Neural crest cell (in vitro differentiated cells): ENCODE results near the gene GMPS. TPM values are rescaled to one million over a fixed set of nuclear protein-coding genes. Genes with fewer than 3 reads are reported as not detected.
"Not testable (repeated sequence)": the region's sequence is repeated elsewhere in the genome, so short reads cannot be mapped to it uniquely, and the experiment has no call there.

Experiments used
- DNase-seq: peaks from one replicate; pipeline ENCODE4 v3.0.0; 2021; ENCODE audit warnings: low read depth, mixed read lengths, low spot score
- H3K27ac Mint-ChIP-seq: one replicate; pipeline ENCODE4 v1.8.0; 2021; ENCODE audit warnings: mild to moderate bottlenecking, mixed read lengths; ENCODE audit not compliant: unreplicated experiment
- H3K27me3 Mint-ChIP-seq: 2 replicates; pipeline ENCODE4 v1.8.0; 2021; ENCODE audit warnings: low read depth, mild to moderate bottlenecking, mixed read lengths
- H3K36me3 Mint-ChIP-seq: 2 replicates; pipeline ENCODE4 v1.8.0; 2021; ENCODE audit warnings: low read depth, mild to moderate bottlenecking, mixed read lengths
- H3K4me1 Mint-ChIP-seq: 2 replicates; pipeline ENCODE4 v1.8.0; 2021; ENCODE audit warnings: mixed read lengths
- H3K4me3 Mint-ChIP-seq: one replicate; pipeline ENCODE4 v1.8.0; 2021; ENCODE audit warnings: mild to moderate bottlenecking, mixed read lengths
- H3K9me3 Mint-ChIP-seq: 2 replicates; pipeline ENCODE4 v1.8.0; 2021; ENCODE audit warnings: mixed read lengths
- total RNA-seq: library from RNA; stranded (reverse); gene quantifications from 2 replicates; pipeline ENCODE4 v1.2.1, GENCODE V29; 2021
- TF ChIP-seq, protein P1 (sequence below): fragments of 200-600 bp; sonication (generic); conservative IDR thresholded peaks from 2 replicates; pipeline ENCODE4 v1.5.0; 2021; ENCODE audit warnings: antibody characterized with exemption, mild to moderate bottlenecking

Gene GMPS
- total RNA-seq, 1 donor from 2014 or later: 129 TPM

DNA sequence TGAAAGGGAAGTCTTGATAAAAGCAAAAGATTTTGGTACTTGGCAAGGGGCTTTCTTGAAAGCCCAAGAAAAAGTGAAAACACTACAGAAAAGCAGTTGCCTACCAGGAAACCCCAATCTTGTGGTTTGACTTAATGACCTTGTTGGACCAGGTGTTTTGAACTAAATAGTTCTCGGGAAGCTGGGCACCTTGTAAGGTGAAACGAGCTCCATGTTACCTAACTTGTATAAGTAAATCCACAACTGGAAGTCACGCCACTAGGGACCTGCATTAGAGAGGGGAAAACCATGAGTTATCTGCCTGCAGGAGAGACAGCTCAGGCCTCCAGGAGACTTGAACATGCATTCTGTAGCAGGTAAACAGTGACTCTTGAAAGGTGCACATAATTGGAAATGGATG, 88.2 kb downstream of the GMPS start:
- no peaks in the 10 kb centered on the region for H3K27me3 Mint-ChIP-seq
- no peaks in the 10 kb centered on the region for H3K4me1 Mint-ChIP-seq
- H3K4me3 Mint-ChIP-seq: no peak overlapping the region
- peaks cover 32% of the 10 kb centered on the region for H3K36me3 Mint-ChIP-seq
- TF ChIP-seq, protein P1, sequence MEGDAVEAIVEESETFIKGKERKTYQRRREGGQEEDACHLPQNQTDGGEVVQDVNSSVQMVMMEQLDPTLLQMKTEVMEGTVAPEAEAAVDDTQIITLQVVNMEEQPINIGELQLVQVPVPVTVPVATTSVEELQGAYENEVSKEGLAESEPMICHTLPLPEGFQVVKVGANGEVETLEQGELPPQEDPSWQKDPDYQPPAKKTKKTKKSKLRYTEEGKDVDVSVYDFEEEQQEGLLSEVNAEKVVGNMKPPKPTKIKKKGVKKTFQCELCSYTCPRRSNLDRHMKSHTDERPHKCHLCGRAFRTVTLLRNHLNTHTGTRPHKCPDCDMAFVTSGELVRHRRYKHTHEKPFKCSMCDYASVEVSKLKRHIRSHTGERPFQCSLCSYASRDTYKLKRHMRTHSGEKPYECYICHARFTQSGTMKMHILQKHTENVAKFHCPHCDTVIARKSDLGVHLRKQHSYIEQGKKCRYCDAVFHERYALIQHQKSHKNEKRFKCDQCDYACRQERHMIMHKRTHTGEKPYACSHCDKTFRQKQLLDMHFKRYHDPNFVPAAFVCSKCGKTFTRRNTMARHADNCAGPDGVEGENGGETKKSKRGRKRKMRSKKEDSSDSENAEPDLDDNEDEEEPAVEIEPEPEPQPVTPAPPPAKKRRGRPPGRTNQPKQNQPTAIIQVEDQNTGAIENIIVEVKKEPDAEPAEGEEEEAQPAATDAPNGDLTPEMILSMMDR: no peak
- H3K27ac Mint-ChIP-seq: no peak overlapping the region
- DNase-seq: no peak
- no peaks in the 10 kb centered on the region for H3K9me3 Mint-ChIP-seq

DNA sequence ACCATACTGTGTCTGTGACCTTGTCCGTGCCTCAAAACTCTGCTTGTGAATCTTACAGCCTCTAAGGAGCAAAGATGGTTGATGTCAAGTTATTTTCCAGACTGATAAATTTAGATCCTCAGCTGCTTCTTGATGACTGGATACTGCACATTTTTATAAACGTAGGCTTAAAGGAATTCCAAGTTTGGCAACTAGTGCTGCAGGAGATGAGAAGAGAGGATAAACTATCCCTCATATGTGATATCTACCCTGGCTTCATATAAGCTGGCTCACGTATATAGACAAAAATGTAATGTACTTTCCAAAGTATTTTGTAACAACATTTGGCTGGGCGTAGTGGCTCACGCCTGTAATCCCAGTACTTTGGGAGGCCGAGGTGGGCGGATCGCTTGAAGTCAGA, 89.6 kb downstream of the GMPS start:
- no peak overlapping the region for H3K27ac Mint-ChIP-seq
- H3K27me3 Mint-ChIP-seq: no peaks in the 10 kb centered on the region
- TF ChIP-seq, protein P1: no peak
- H3K4me1 Mint-ChIP-seq: no peaks in the 10 kb centered on the region
- H3K4me3 Mint-ChIP-seq: no peak overlapping the region
- peaks cover 33% of the 10 kb centered on the region for H3K36me3 Mint-ChIP-seq
- DNase-seq: no peak
- H3K9me3 Mint-ChIP-seq: no peaks in the 10 kb centered on the region

DNA sequence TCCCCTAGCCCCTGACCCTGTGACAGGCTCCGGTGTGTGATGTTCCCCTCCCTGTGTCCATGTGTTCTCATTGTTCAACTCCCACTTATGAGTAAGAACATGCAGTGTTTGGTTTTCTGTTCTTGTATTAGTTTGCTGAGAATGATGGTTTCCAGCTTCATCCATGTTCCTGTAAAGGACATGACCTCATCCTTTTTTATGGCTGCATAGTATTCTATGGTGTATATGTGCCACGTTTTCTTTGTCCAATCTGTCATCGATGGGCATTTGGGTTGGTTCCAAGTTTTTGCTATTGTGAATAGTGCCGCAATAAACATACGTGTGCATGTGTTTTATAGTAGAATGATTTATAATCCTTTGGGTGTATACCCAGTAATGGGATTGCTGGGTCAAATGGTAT, 90.6 kb downstream of the GMPS start:
- H3K9me3 Mint-ChIP-seq, H3K27me3 Mint-ChIP-seq, H3K4me1 Mint-ChIP-seq, DNase-seq, H3K27ac Mint-ChIP-seq, H3K4me3 Mint-ChIP-seq: not testable (repeated sequence)
- peaks cover 33% of the 10 kb centered on the region for H3K36me3 Mint-ChIP-seq

DNA sequence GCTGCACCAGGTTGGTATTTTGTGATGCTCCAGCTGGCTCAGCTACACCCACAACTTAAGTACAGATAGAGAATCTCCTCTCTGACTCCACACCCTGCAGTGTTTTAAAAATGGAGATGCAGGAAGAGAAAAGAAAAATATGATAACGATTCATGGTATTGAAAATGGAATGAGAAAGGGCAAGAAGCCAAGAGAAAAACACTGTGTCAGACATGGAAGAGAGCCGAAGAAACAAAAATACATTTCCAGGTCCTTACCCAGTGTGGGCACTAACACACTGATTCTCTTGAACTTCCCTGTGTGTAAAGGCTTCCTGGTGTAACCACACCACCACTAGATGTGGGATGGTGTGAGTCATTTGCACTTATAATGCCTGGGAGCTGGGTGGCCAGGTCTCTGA, 93.1 kb downstream of the GMPS start:
- H3K4me1 Mint-ChIP-seq: no peaks in the 10 kb centered on the region
- H3K27me3 Mint-ChIP-seq: no peaks in the 10 kb centered on the region
- no peaks in the 10 kb centered on the region for H3K9me3 Mint-ChIP-seq
- H3K36me3 Mint-ChIP-seq: peaks cover 25% of the 10 kb centered on the region
- TF ChIP-seq, protein P1: no peak
- no peak overlapping the region for H3K4me3 Mint-ChIP-seq
- no peak for DNase-seq
- no peak overlapping the region for H3K27ac Mint-ChIP-seq

DNA sequence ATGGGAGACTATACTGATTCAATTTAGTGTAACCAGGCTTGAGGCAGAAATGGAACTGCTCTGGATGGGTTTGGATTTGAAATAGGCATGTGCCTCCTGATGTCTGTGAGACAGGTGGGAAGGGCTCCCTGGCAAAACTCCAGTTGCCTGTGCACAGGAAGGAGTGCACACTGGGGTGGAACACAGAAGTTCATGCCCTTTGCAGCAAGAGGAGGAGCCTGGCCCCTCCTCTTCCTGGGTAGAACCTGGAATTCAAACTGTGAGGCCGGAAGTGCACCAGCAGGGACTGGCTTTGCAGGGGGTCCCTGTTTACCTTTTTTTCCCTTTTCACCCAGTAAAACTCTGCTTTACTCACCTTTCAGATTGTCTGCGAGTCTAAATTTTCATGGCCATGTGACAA, 99.9 kb downstream of the GMPS start:
- Mint-ChIP-seq H3K27me3 (no peaks in the 10 kb centered on the region), H3K36me3 (peaks cover 8% of the 10 kb centered on the region), H3K4me1 (peaks cover 16% of the 10 kb centered on the region), H3K9me3 (no peaks in the 10 kb centered on the region), H3K4me3 (no peak overlapping the region), H3K27ac (peak overlapping the region; percentile 44)
- no peak for DNase-seq
- TF ChIP-seq, protein P1: no peak

DNA sequence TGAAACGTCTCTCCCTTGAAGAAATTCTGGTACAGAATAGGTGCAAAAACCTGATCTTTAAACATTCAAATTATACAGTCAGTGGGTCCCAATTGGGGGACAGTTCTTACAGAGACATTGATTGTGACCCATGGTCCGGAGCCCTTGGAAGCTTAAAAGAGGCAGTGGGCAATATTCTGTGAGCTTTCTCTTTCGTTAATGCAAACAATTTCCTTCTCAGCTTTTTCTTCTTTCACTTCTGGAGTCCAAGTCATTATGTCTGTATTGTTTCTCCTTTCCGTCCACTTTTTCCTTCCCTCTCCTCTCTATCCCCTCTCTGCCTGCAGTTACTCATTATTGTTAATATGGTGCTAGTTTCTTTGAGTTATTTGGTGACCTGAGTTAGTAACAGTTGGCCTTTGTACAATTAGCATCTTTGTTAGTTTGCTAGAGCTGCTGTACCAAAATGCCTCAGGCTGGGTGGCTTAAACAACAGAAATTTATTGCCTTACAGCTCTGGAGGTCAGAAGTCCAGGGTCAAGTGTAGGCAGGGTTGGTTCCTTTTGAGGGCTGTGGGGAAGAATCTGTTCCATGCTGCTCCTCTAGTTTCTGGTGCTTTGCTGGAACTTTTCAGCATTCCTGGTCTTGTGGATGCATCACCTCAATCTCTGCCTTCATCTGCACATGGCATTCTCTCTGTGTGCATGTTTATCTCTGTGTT, 102.6 kb downstream of the GMPS start:
- TF ChIP-seq, protein P1: no peak
- Mint-ChIP-seq H3K27ac (no peak overlapping the region), H3K4me3 (no peak overlapping the region), H3K36me3 (peaks cover 2% of the 10 kb centered on the region), H3K9me3 (no peaks in the 10 kb centered on the region), H3K27me3 (no peaks in the 10 kb centered on the region), H3K4me1 (peaks cover 16% of the 10 kb centered on the region)
- DNase-seq: no peak
